HG03442 (cell line): ENCODE data around the gene DEXI.

ENCODE experiments used
- ATAC-seq: cut with Tn5 transposase; IDR thresholded peaks from one replicate; pipeline ENCODE4 v1.9.1; 2021; ENCODE audit warnings: mild to moderate bottlenecking, moderate library complexity; ENCODE audit not compliant: unreplicated experiment

The DEXI gene

GRCh38 chr16:10942352-10943063 is at the start of gene DEXI:
Gene DEXI, minus strand, starts transcription at chr16:10942468. Its CDS starts 463 bp downstream, at chr16:10942005.
- ATAC-seq, result peak; percentile 59

DNA sequence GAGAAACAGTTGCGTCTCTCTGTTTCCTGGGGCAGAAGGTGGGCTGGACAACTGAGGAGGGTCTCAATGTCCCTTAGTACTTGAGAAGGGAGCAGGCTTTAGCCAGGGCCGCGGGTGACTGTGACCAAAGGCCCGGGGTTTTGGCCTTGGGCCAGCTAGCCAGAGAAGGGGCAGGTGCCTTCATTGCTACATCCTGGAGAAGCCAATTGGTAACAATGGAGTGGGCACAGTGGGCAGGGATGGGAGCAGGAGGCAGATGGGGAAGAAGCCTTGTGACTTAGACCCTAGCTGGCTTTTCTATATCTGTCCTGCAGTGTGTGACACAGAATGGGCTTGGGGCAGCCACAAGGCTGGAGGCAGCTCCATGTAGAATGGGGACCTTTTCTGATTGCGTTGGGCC is 48.1 kb upstream of the DEXI start:
- no peak for ATAC-seq

DNA sequence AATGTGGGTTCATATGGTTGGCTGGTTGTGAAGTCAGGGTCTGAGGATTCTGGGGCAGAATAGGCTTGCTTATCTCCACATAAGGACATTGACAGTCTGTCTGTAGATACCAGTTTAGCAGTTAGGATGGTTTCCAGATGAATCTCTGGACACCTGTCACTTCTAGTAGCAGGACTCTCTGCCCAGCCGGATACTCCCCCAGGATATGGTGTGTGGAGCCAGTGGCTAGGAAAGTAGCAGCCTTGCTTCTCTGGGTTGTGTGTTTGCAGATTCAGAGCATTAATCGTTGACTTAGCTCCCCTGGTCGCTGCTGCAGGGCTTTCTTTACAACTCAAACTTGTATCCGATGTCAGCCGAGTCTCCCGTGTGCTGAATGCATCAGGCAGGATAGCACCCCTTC is 47.3 kb upstream of the DEXI start:
- no peak for ATAC-seq

DNA sequence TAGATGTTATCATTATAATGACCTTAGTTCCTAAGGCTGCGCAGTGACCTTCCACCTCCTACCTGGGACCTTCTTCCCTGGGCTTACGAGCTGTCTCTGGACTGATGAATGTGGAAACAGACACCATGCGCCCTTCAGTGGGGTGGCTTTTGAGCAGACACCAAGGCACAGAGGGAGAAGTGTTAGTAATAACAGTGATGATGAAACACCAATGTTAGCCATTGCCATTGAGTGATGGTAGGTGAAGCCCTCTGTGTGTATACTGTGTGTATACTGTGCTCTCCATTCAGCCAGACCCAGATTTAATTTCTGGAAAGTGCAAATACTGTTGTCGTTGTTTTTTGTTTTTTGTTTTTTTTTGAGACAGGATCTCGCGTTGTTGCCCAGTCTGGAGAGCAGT is 46.6 kb upstream of the DEXI start:
- ATAC-seq, result no peak

DNA sequence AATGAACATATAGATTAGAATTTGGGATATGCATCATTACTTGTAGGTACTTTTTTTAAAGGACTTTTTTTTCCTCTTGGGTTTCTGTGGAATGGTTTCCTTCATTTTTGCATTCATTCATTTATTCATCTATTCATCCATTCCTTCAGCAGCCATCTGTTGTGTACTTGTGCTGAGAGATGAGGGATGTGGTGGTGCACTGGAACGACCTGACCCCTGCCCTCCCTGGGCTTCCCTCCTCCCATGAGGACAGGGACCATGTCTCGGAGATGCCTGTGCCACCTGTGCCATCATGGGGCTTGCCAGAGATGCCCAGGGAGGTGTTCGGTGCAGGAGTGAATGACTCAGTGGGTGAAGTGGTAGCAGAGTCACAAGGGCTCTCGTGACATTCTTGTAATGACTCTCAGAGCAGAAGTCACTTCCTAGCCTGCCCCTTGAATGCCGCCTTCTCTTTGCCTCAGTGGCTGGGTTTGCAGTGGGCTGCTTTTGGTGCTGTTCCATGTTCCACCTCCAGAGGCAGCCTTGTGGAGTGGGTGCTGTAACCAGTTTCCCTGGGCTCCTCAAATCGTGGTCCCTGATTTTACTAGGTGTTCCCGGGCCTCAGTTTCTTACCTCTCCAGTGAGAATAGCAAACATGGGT is 46.0 kb upstream of the DEXI start:
- peak; percentile 56 for ATAC-seq

- no peak for ATAC-seq
These were observed 45.3 kb upstream of the DEXI start for GRCh38 chr16:10987361-10988163.

GRCh38 chr16:10984509-10984908 is 42.2 kb upstream of the DEXI start:
- ATAC-seq, result no peak

DNA sequence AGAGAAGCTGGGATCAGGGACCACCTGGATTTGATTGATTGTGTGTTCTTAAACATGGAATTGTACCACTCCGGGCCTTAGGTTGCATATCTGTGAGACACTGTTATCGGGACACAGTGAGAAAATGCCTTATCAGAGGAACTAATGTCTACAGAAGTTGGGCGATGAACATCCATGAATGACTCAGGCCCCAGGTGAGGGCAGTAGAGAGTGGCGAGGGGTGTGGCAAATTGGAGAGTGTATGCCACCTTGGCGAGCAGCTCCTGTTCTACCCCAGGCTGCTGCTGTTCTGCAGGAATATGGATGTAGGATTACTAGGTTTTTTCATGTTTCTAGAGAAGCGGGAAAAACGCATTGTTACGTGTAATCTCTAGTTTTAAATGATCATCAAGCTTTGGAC is 40.9 kb upstream of the DEXI start:
- ATAC-seq, result no peak

DNA sequence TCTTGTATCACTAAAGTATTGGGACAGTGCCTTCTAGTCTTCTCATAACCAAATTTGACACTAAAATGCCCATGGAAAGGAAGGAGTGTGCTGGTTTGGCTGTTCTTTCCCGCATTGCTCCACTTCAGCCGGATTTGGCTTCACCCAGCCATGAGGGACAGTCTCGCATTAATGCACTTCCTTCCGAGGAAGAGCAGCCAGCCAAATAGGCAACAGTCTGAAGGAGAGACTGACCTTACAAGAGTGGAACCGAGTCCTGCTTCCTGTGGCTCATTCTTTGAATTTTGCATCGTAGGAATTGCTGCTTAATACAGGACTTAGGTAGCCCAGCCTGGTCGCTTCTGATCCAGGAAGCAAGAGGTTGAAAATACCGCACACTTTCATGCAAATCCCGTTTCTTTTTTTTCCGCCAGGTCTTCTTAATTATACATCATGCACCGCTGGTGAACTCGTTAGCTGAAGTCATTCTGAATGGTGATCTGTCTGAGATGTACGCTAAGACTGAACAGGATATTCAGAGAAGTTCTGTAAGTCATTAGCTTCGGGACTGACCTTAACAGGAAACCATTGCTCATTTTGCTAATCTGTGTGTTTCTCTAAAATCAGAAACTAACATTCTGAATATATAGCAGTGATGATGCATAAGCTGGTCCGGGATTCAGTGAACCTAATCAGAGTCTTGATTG is 40.3 kb upstream of the DEXI start:
- ATAC-seq, result peak; percentile 35

- peak; percentile 81 for ATAC-seq
These were observed 39.5 kb upstream of the DEXI start for GRCh38 chr16:10981697-10982216.

DNA sequence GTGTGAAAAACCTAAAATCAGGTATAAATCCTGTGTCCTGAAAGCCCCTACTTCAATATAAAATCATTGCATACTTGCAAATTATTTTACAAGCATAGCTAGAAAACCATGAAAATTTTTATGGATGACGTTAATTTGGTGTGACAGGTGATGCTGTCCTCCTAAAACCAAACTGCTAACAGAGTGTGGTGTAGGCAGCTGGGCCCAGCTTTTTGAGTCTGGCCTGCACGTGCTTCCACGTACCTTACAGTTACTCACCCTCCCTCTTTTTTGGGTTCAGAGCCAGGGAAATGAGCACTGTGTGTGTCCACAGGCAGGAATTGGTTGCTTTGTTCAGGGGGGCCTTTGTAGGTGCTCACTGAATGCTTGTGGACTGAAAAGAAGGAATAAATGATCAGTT is 38.5 kb upstream of the DEXI start:
- ATAC-seq, result no peak

- ATAC-seq, result no peak
These were observed 37.7 kb upstream of the DEXI start for GRCh38 chr16:10979717-10980601.

- no peak for ATAC-seq
These were observed 36.7 kb upstream of the DEXI start for GRCh38 chr16:10978871-10979446.

GRCh38 chr16:10978124-10978523 is 35.9 kb upstream of the DEXI start:
- no peak for ATAC-seq

GRCh38 chr16:10976634-10977033 is 34.4 kb upstream of the DEXI start:
- no peak for ATAC-seq

DNA sequence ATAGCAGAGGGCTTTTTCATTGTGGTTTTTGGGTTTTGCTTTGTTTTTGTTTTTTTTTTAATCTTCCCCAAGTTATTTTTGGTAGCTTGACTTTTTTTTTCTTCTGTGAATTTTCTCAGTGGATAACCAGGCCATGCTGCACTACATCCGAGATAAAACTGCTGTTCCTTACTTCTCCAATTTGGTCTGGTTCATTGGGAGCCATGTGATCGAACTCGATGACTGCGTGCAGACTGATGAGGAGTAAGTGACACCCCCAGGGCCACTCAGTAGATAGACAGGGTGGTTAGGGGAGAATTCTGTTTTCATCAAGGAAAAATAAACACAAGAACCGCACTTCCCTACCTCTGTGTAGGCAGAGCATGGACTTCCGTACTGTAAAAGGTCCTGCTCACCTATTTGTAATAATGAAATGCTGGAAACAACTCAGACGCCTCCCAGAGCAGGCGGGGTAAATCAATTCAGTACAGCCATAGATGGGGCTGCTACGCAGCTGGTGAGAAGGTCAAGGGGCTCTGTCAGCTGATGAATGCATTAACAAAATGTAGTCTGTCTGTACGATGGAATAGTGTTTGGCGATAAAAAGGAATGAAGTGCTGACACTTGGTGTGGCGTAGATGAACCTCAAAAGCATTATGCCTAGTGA is 30.7 kb upstream of the DEXI start:
- no peak for ATAC-seq

GRCh38 chr16:10972108-10972818 is 30.0 kb upstream of the DEXI start:
- ATAC-seq, result no peak

- ATAC-seq, result no peak
These were observed 29.3 kb upstream of the DEXI start for GRCh38 chr16:10971560-10971961.

- ATAC-seq, result no peak
These were observed 27.8 kb upstream of the DEXI start for GRCh38 chr16:10970065-10970464.
